ENCODE results near the gene RNF10. TPM values are rescaled to one million over a fixed set of nuclear protein-coding genes. Genes with fewer than 3 reads are reported as not detected.

Gene RNF10
- total RNA-seq (2021), result 153 and 157 TPM in 2 replicates
- long read RNA-seq, transcript RNF10-203 (17 exons, 2,671 nt), result minor isoform, 94 of 1,063 reads
- long read RNA-seq, transcript RNF10-201 (17 exons, 3,825 nt), result major isoform, 697 of 1,063 reads
- long read RNA-seq, partial matches to known transcripts, result 97 of 1,063 reads
- long read RNA-seq, other reads (novel, unspliced or antisense), result 175 of 1,063 reads

GRCh38 chr12:120534203-120534702, at the start of gene RNF10:
TSS of gene RNF10 (plus strand) at chr12:120534356. CDS start at chr12:120534812, 456 bp downstream.
- Histone ChIP-seq H3K4ac (ENCODE audit: low read depth, low read length) (no peak within 1 kb of the TSS), H2BK5ac (ENCODE audit: insufficient read length, low read length) (no peak within 1 kb of the TSS), H3K4me2 (ENCODE audit: insufficient read depth, insufficient read length, low read length) (peak within 1 kb of the TSS; percentile 79), H4K91ac (ENCODE audit: insufficient read length, low read depth, low read length) (no peak within 1 kb of the TSS), H3K27me3 (ENCODE audit: insufficient read depth, low read length) (no peaks in the 10 kb centered on the region), H3K23ac (ENCODE audit: insufficient read length, low read depth, low read length) (no peak within 1 kb of the TSS), H2AFZ (ENCODE audit: low read length) (peak within 1 kb of the TSS; percentile 83), H3K14ac (ENCODE audit: insufficient read depth, low read length) (peak within 1 kb of the TSS; percentile 70), H2BK15ac (ENCODE audit: low read depth, low read length) (no peak within 1 kb of the TSS), H4K5ac (ENCODE audit: insufficient read length, low read depth, low read length) (no peak within 1 kb of the TSS), H3K9ac (ENCODE audit: extremely low read depth, insufficient read length, low read length) (peak within 1 kb of the TSS; percentile 53), H3K18ac (ENCODE audit: insufficient read length, low read depth, low read length) (peak within 1 kb of the TSS; percentile 27), H3K27ac (ENCODE audit: insufficient read length, low read depth, low read length) (no peak within 1 kb of the TSS), H4K8ac (replicated peaks; ENCODE audit: insufficient read length, low read depth, low read length) (no peak within 1 kb of the TSS), H2BK120ac (ENCODE audit: low read depth, low read length, poor library complexity, severe bottlenecking) (no peak within 1 kb of the TSS), H4K20me1 (ENCODE audit: control insufficient read depth, insufficient read depth, insufficient read length) (peaks cover under 1% of the 10 kb centered on the region), H3K9me3 (ENCODE audit: control insufficient read depth, low read depth, low read length) (no peaks in the 10 kb centered on the region), H3K4me1 (ENCODE audit: insufficient read depth, low read length) (no peaks in the 10 kb centered on the region), H3K23me2 (ENCODE audit: insufficient read length, low read depth, low read length, poor library complexity, severe bottlenecking) (peaks cover 11% of the 10 kb centered on the region), H3K56ac (ENCODE audit: insufficient read length, low read depth, low read length) (no peak within 1 kb of the TSS), H3T11ph (ENCODE audit: low read length) (no peak within 1 kb of the TSS), H2BK12ac (ENCODE audit: insufficient read length, low read depth, low read length) (no peak within 1 kb of the TSS), H3K79me2 (ENCODE audit: insufficient read depth, low read length) (peaks cover 34% of the 10 kb centered on the region; the same call in 1 of the 2 replicates), H2AK5ac (ENCODE audit: insufficient read length, low read length) (no peak within 1 kb of the TSS), H2BK20ac (ENCODE audit: low read depth, low read length, poor library complexity, severe bottlenecking) (no peak within 1 kb of the TSS), H3K79me1 (ENCODE audit: insufficient read depth, low read depth, low read length, poor library complexity, severe bottlenecking) (no peaks in the 10 kb centered on the region)
- TF ChIP-seq, protein P1, sequence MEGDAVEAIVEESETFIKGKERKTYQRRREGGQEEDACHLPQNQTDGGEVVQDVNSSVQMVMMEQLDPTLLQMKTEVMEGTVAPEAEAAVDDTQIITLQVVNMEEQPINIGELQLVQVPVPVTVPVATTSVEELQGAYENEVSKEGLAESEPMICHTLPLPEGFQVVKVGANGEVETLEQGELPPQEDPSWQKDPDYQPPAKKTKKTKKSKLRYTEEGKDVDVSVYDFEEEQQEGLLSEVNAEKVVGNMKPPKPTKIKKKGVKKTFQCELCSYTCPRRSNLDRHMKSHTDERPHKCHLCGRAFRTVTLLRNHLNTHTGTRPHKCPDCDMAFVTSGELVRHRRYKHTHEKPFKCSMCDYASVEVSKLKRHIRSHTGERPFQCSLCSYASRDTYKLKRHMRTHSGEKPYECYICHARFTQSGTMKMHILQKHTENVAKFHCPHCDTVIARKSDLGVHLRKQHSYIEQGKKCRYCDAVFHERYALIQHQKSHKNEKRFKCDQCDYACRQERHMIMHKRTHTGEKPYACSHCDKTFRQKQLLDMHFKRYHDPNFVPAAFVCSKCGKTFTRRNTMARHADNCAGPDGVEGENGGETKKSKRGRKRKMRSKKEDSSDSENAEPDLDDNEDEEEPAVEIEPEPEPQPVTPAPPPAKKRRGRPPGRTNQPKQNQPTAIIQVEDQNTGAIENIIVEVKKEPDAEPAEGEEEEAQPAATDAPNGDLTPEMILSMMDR (conservative IDR thresholded peaks at IDR 0.05), result no peak
- H3K4me1 Mint-ChIP-seq, result peaks cover 27 to 42% of the 10 kb centered on the region in 2 experiments
- H3K9me3 Mint-ChIP-seq, result no peaks in the 10 kb centered on the region
- WGBS (ENCODE audit: extremely low coverage, insufficient read length, low lambda C conversion rate), result no CpG with 5 or more reads among the region's 43 CpGs
- peak; percentile 86 for DNase-seq
- H3K36me3 Mint-ChIP-seq (ENCODE audit: insufficient read depth in 1 of 3, low read depth in 3 of 3), result peaks cover 7 to 16% (median 12%) of the 10 kb centered on the region in 3 experiments; a peak in 6 of 7 replicates
- H3K27me3 Mint-ChIP-seq (ENCODE audit: low read depth), result no peaks in the 10 kb centered on the region
- peak within 1 kb of the TSS; percentile 94 to 95 for H3K4me3 Mint-ChIP-seq
- H3K27ac Mint-ChIP-seq, result peak within 1 kb of the TSS; percentile 40 to 95 (median 91); a peak in 5 of 7 replicates

Data from H9 (cell line).